ENCODE data around the gene MIPOL1.

The MIPOL1 gene

GRCh38 chr14:37262649-37263048 lies 64.9 kb downstream of the MIPOL1 start (continued):
- TF ChIP-seq HIC1 (tag by site-specific recombination; IDR thresholded peaks at IDR 0.05) (no peak), ZNF571 (tag by site-specific recombination; IDR thresholded peaks at IDR 0.05) (no peak), ZNF623 (tag by site-specific recombination; IDR thresholded peaks at IDR 0.05) (no peak), ZNF837 (tag by site-specific recombination; IDR thresholded peaks at IDR 0.05) (no peak), ZSCAN23 (tag by site-specific recombination; IDR thresholded peaks at IDR 0.05) (no peak), PRDM2 (tag by site-specific recombination; IDR thresholded peaks at IDR 0.05; ENCODE audit: borderline replicate concordance) (no peak), ZNF221 (tag by site-specific recombination; IDR thresholded peaks at IDR 0.05; ENCODE audit: borderline replicate concordance) (no peak), ZNF169 (tag by site-specific recombination; IDR thresholded peaks at IDR 0.05) (no peak)
- TF ChIP-seq, protein P1, sequence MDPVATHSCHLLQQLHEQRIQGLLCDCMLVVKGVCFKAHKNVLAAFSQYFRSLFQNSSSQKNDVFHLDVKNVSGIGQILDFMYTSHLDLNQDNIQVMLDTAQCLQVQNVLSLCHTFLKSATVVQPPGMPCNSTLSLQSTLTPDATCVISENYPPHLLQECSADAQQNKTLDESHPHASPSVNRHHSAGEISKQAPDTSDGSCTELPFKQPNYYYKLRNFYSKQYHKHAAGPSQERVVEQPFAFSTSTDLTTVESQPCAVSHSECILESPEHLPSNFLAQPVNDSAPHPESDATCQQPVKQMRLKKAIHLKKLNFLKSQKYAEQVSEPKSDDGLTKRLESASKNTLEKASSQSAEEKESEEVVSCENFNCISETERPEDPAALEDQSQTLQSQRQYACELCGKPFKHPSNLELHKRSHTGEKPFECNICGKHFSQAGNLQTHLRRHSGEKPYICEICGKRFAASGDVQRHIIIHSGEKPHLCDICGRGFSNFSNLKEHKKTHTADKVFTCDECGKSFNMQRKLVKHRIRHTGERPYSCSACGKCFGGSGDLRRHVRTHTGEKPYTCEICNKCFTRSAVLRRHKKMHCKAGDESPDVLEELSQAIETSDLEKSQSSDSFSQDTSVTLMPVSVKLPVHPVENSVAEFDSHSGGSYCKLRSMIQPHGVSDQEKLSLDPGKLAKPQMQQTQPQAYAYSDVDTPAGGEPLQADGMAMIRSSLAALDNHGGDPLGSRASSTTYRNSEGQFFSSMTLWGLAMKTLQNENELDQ (tag by site-specific recombination; IDR thresholded peaks at IDR 0.05; ENCODE audit: low read depth), result no peak

DNA sequence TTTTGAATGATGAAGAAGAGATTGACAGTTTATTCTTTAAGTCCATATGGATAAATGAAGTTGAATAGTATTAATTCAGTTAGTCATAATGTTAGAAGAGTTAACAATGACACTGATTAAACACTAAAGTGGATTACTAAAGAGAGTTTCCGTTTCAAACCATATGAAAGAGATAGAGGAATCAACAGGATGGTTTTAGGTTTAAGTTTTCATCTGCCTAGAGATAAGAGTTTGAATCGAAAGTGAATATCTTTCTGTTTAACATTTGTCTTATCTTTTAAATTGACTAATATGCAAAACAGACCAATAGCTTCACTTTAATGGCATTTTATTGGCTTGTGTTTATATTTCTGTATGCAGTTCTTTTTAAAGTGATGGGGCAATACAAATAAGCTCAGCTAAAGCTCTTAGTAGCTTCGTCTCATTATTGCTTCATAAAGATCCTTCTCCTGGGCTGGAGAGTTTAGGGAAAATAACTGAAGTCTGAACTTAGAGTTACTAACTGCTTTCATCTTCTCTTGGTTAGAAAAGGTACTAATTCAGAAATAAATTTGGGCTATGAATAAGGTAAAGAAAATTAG lies 66.0 kb downstream of the MIPOL1 start:
- Histone ChIP-seq H3K4me3 (ENCODE audit: low read depth, low read length) (no peak overlapping the region), H3K36me3 (ENCODE audit: control insufficient read depth in 2 of 2, insufficient read depth in 1 of 2, low read length in 2 of 2) (no peaks in the 10 kb centered on the region), H3K4me1 (ENCODE audit: control insufficient read depth, insufficient read depth, low read length) (peaks cover 3% of the 10 kb centered on the region), H3K27ac (ENCODE audit: extremely low read depth, low read depth, low read length) (no peak overlapping the region), H3K9me3 (ENCODE audit: control insufficient read depth, insufficient read depth, low read depth, low read length) (no peaks in the 10 kb centered on the region)
- no peak for TF ChIP-seq SALL2 (tag by site-specific recombination; IDR thresholded peaks at IDR 0.05; ENCODE audit: borderline replicate concordance)
- TF ChIP-seq ZNF777 (tag by site-specific recombination; IDR thresholded peaks at IDR 0.05; ENCODE audit: borderline replicate concordance), result no peak
- no peak for TF ChIP-seq PBX3 (CRISPR knock-in tag; IDR thresholded peaks at IDR 0.05)
- TF ChIP-seq ZNF169 (tag by site-specific recombination; IDR thresholded peaks at IDR 0.05), result no peak
- TF ChIP-seq ZNF677 (tag by site-specific recombination; IDR thresholded peaks at IDR 0.05), result no peak
- ChIA-PET POLR2A (no interaction called here), CTCF (no interaction called here)
